Smooth muscle cell (in vitro differentiated cells): ENCODE data around the gene LCN10. TPM values are rescaled to one million over a fixed set of nuclear protein-coding genes. Genes with fewer than 3 reads are reported as not detected.

Experiments used
- DNase-seq: peaks from one replicate; lab custom pipeline; 2025; ENCODE audit not compliant: unreplicated experiment; lab: John Stamatoyannopoulos, UW
- H2AFZ ChIP-seq: fragments of 200-600 bp; sonication (generic); 2 replicates; pipeline ENCODE4 v1.6.0; 2016; ENCODE audit warnings: antibody characterized with exemption, low read depth, mild to moderate bottlenecking
- H3F3A ChIP-seq: fragments of 200-600 bp; sonication (generic); 2 replicates; pipeline ENCODE4 v1.6.0; 2017; ENCODE audit warnings: antibody characterized with exemption, low read depth
- H3K27ac ChIP-seq: fragments of 200-600 bp; sonication (generic); 2 replicates; pipeline ENCODE4 v1.5.1; 2016; ENCODE audit warnings: low read depth, mild to moderate bottlenecking
- H3K27me3 ChIP-seq: fragments of 200-600 bp; sonication (generic); 2 replicates; pipeline ENCODE4 v1.6.1; 2016; ENCODE audit warnings: low read depth, mild to moderate bottlenecking
- H3K36me3 ChIP-seq: fragments of 200-600 bp; sonication (generic); 2 replicates; pipeline ENCODE4 v1.5.1; 2016; ENCODE audit warnings: low read depth
- H3K4me1 ChIP-seq: fragments of 200-600 bp; sonication (generic); 2 replicates; pipeline ENCODE4 v1.5.1; 2016; ENCODE audit warnings: low read depth
- H3K4me2 ChIP-seq: fragments of 200-600 bp; sonication (generic); 2 replicates; pipeline ENCODE4 v1.6.0; 2016; ENCODE audit warnings: mild to moderate bottlenecking
- H3K4me3 ChIP-seq: fragments of 200-600 bp; sonication (generic); 2 replicates; pipeline ENCODE4 v1.5.1; 2016; ENCODE audit warnings: mild to moderate bottlenecking
- H3K79me2 ChIP-seq: fragments of 200-600 bp; sonication (generic); 2 replicates; pipeline ENCODE4 v1.6.0; 2016; ENCODE audit warnings: low read depth, mild to moderate bottlenecking
- H3K9ac ChIP-seq: fragments of 200-600 bp; sonication (generic); 2 replicates; pipeline ENCODE4 v1.6.0; 2016; ENCODE audit warnings: low read depth
- H3K9me3 ChIP-seq: fragments of 200-600 bp; sonication (generic); replicated peaks from 2 replicates; pipeline ENCODE4 v1.5.1; 2016; ENCODE audit warnings: low read depth
- H4K20me1 ChIP-seq: fragments of 200-600 bp; sonication (generic); 2 replicates; pipeline ENCODE4 v1.6.0; 2016; ENCODE audit warnings: low read depth
- WGBS: methylation state at CpG from one replicate; pipeline ENCODE4 v1.1.7; 2016; ENCODE audit warnings: low lambda C conversion rate; 5-methylcytosine and 5-hydroxymethylcytosine counted together
- polyA plus RNA-seq: library from polyadenylated mRNA; unstranded; fragments of >200 nt; fragmentation: Nextera tagmentation; extraction: Ambion mirVana; gene quantifications from 2 replicates; pipeline ENCODE4 v1.2.1, GENCODE V29; 2016
- total RNA-seq: library from RNA; depleted of rRNA; stranded (reverse); fragments of >200 nt; gene quantifications from 2 replicates; pipeline ENCODE4 v1.2.3, GENCODE V29; 2014
- TF ChIP-seq, protein P1 (sequence below): fragments of 200-600 bp; sonication (generic); IDR thresholded peaks from 2 replicates; pipeline ENCODE4 v1.5.1; 2017; ENCODE audit warnings: borderline replicate concordance, mild to moderate bottlenecking, antibody characterized with exemption; ENCODE audit not compliant: insufficient read depth, poor library complexity, severe bottlenecking

Gene LCN10
- total and polyA plus RNA-seq, 2 experiments from 2014 or later = not detected

DNA sequence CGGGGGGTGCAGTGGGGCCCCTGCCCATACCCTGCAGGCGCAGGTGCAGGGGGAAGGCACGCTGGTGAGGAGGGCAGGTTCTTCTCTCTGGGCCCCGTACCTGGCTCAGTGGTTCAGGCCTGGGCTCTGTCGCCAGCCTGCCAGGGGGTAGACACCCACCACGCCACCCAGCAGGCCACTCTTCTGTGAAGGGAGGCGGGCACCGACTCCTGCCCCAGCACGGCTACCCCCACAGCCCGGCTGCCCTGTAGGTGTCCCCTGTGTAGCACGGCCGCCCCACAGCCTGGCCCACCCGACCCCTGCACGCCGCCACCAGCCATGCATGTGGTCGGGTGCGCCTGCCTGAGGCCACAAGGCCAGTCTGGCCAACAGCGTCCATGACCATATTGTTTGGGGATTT is 3.9 kb upstream of the LCN10 start:
- H3K27me3 ChIP-seq = no peaks in the 10 kb centered on the region
- DNase-seq = no peak
- no peak overlapping the region for H3K4me3 ChIP-seq
- 94% methylated on average over 16 of the region's 18 CpGs for WGBS
- TF ChIP-seq, protein P1, sequence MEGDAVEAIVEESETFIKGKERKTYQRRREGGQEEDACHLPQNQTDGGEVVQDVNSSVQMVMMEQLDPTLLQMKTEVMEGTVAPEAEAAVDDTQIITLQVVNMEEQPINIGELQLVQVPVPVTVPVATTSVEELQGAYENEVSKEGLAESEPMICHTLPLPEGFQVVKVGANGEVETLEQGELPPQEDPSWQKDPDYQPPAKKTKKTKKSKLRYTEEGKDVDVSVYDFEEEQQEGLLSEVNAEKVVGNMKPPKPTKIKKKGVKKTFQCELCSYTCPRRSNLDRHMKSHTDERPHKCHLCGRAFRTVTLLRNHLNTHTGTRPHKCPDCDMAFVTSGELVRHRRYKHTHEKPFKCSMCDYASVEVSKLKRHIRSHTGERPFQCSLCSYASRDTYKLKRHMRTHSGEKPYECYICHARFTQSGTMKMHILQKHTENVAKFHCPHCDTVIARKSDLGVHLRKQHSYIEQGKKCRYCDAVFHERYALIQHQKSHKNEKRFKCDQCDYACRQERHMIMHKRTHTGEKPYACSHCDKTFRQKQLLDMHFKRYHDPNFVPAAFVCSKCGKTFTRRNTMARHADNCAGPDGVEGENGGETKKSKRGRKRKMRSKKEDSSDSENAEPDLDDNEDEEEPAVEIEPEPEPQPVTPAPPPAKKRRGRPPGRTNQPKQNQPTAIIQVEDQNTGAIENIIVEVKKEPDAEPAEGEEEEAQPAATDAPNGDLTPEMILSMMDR = no peak
- no peaks in the 10 kb centered on the region for H3K79me2 ChIP-seq
- H2AFZ ChIP-seq = no peak overlapping the region
- no peaks in the 10 kb centered on the region for H3K36me3 ChIP-seq
- H3K9me3 ChIP-seq = no peaks in the 10 kb centered on the region
- H3K4me2 ChIP-seq = no peak overlapping the region
- no peaks in the 10 kb centered on the region for H3K4me1 ChIP-seq
- no peaks in the 10 kb centered on the region for H3F3A ChIP-seq
- H4K20me1 ChIP-seq = no peaks in the 10 kb centered on the region
- no peak overlapping the region for H3K27ac ChIP-seq
- no peak overlapping the region for H3K9ac ChIP-seq

DNA sequence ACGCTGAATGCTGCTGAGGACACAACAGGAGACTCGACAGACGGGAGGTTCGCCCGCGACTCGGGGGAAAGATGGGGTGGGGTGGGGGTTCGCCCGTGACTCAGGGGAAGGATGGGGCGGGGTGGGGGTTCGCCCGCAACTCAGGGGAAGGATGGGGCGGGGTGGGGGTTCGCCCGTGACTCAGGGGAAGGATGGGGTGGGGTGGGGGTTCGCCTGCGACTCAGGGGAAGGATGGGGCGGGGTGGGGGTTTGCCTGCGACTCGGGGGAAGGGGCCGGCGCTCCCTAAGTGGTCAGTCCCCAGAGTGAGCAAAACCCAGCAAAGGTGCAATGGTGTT is 3.4 kb upstream of the LCN10 start:
- H3K4me3 ChIP-seq = no peak overlapping the region
- no peak overlapping the region for H3K27ac ChIP-seq
- H3K27me3 ChIP-seq = no peaks in the 10 kb centered on the region
- no peaks in the 10 kb centered on the region for H3K9me3 ChIP-seq
- TF ChIP-seq, protein P1 = no peak
- no peaks in the 10 kb centered on the region for H3K4me1 ChIP-seq
- H4K20me1 ChIP-seq = no peaks in the 10 kb centered on the region
- no peaks in the 10 kb centered on the region for H3K36me3 ChIP-seq
- 95% methylated on average over 10 of the region's 22 CpGs for whole genome bisulfite sequencing
- no peaks in the 10 kb centered on the region for H3K79me2 ChIP-seq
- no peak overlapping the region for H3K4me2 ChIP-seq
- H3F3A ChIP-seq = no peaks in the 10 kb centered on the region
- DNase-seq = no peak
- no peak overlapping the region for H3K9ac ChIP-seq
- H2AFZ ChIP-seq = no peak overlapping the region

DNA sequence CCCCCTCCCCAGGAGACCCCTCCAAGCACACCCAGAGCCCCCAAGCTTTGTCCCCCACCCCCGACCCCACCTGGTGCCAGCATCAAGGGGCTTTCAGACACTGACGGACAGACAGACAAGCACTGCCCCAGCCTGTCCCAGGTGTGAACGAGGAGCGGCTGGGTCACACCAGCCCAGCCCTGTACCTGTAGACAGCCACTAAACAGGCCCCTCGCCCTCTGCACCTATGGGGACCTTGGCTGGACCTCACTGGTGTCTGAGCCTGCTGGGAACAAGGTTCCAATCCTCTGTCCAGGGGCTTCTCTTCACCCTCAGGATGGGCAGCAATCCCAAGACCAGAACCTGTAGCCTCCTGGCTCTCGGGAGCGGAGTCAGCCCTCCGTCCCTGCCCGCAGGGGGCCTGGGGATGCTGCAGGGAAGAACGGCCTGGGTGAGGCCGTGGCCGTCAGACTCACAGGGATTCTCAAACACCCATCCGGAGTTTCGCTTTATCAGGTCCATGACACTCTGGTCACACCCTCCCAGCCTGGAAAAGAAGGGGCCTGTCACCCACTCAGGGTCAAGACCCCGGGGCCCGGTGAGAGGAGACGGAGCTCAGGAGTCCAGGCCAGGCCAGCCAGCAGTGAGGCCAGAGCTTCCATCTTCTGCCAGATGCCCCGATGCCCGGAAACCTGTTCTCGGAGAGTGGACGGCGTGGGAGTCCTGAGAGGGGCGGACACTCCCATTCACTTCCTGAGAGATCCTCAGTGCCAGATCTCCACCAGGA is 2.8 kb upstream of the LCN10 start:
- no peak for DNase-seq
- no peaks in the 10 kb centered on the region for H3F3A ChIP-seq
- no peak overlapping the region for H3K9ac ChIP-seq
- WGBS = 91% methylated on average over 23 of the region's 23 CpGs
- H3K4me2 ChIP-seq = no peak overlapping the region
- no peak overlapping the region for H3K4me3 ChIP-seq
- no peak overlapping the region for H2AFZ ChIP-seq
- TF ChIP-seq, protein P1 = no peak
- no peaks in the 10 kb centered on the region for H3K4me1 ChIP-seq
- no peaks in the 10 kb centered on the region for H3K79me2 ChIP-seq
- H4K20me1 ChIP-seq = no peaks in the 10 kb centered on the region
- H3K36me3 ChIP-seq = no peaks in the 10 kb centered on the region
- no peaks in the 10 kb centered on the region for H3K27me3 ChIP-seq
- H3K27ac ChIP-seq = no peak overlapping the region
- no peaks in the 10 kb centered on the region for H3K9me3 ChIP-seq

DNA sequence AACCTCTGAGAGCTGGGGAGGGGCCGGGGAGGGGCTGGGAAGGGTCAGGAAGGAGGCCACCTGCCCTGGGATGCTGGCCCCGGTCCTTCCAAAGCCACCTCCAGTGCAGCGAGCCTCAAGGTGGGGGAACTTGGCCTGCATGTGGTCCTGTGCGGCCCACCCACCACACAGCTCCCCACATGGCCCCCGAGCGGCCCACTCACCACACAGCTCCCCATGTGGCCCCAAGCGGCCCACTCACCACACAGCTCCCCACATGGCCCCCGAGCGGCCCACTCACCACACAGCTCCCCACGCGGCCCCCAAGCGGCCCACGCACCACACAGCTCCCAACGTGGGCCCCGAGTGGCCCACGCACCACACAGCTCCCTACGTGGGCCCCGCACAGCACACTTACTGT is 2.0 kb upstream of the LCN10 start:
- H3K27me3 ChIP-seq = no peaks in the 10 kb centered on the region

More for the DNA sequence above, 2.0 kb upstream of the LCN10 start:
- no peaks in the 10 kb centered on the region for H3K4me1 ChIP-seq
- no peak overlapping the region for H3K4me3 ChIP-seq
- no peaks in the 10 kb centered on the region for H3K79me2 ChIP-seq
- no peak overlapping the region for H3K4me2 ChIP-seq
- H3K36me3 ChIP-seq = no peaks in the 10 kb centered on the region
- H3K9me3 ChIP-seq = no peaks in the 10 kb centered on the region
- no peaks in the 10 kb centered on the region for H3F3A ChIP-seq
- WGBS = 94% methylated on average over 13 of the region's 18 CpGs
- no peaks in the 10 kb centered on the region for H4K20me1 ChIP-seq
- H3K9ac ChIP-seq = no peak overlapping the region
- TF ChIP-seq, protein P1 = no peak
- DNase-seq = no peak
- no peak overlapping the region for H3K27ac ChIP-seq
- no peak overlapping the region for H2AFZ ChIP-seq
